NK-92 (cell line): ENCODE measurements around the gene CXCR6.

ENCODE experiments used
- DNase-seq: peaks from one replicate; lab custom pipeline; 2025; ENCODE audit not compliant: unreplicated experiment; lab: John Stamatoyannopoulos, UW

Gene CXCR6

DNA sequence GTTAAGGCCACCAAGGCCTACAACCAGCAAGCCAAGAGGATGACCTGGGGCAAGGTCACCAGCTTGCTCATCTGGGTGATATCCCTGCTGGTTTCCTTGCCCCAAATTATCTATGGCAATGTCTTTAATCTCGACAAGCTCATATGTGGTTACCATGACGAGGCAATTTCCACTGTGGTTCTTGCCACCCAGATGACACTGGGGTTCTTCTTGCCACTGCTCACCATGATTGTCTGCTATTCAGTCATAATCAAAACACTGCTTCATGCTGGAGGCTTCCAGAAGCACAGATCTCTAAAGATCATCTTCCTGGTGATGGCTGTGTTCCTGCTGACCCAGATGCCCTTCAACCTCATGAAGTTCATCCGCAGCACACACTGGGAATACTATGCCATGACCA, 3.6 kb downstream of the CXCR6 start:
- no peak for DNase-seq

DNA sequence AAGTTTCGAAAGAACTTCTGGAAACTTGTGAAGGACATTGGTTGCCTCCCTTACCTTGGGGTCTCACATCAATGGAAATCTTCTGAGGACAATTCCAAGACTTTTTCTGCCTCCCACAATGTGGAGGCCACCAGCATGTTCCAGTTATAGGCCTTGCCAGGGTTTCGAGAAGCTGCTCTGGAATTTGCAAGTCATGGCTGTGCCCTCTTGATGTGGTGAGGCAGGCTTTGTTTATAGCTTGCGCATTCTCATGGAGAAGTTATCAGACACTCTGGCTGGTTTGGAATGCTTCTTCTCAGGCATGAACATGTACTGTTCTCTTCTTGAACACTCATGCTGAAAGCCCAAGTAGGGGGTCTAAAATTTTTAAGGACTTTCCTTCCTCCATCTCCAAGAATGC, 4.1 kb downstream of the CXCR6 start:
- DNase-seq = no peak

DNA sequence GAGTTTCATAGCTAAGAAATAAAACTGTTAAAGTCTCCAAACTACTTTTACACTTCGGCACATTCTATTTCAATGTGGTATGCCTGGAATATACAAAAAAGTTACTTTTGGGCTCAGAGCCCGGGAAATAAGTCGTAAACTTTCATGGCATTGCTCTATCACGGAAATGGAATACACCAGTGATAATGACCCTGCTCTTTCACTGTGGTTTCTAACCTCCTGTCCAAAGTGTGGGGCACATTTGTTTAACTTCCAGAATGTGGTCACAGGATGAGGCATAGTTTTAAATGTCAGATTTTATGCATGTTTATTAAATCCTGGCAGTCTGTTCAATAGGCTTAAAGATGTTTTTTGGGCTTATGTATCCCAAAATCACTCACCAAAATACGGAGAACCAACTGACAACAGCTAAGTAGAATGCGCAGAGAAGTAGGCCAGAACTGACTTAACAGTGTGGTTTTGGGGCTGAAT, 5.1 kb downstream of the CXCR6 start:
- no peak for DNase-seq

DNA sequence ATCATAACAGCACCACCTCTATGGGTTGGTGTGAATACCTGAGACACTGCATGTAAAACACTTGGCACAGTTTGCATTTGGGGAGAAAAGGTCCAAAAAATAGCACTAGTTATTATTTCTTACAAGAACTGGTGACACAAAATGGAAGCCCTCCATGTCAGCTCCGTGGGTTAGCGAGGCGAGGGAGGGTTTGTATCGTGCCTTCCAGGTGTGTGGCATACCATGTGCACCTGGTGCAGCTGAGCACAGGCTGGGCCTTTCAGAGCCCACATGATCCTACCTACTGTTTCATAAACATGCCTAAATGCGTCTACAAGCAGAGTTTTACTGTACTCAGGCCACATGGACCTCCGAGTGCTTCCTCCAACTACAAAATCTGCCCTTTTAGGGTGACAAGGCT, 5.6 kb downstream of the CXCR6 start:
- no peak for DNase-seq

DNA sequence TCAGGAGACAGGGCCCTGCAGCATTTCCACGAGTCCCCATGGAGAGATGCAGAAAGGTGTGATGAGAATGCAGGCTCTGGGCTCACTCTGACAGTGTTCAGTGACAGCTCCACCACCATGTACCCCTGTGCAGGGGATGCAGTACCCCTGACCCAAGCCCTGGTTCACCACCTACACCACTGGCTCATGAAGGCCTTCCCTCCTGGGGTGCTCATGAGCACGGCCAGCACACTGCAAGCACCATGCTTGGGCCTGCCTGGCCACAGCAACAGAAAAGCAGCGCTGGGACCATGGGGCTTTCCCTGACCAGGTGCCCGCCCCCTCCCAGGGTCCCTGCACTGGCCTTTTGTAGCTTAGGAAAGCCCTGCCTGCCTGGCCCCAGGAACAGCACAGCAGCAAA, 6.2 kb downstream of the CXCR6 start:
- DNase-seq = no peak

DNA sequence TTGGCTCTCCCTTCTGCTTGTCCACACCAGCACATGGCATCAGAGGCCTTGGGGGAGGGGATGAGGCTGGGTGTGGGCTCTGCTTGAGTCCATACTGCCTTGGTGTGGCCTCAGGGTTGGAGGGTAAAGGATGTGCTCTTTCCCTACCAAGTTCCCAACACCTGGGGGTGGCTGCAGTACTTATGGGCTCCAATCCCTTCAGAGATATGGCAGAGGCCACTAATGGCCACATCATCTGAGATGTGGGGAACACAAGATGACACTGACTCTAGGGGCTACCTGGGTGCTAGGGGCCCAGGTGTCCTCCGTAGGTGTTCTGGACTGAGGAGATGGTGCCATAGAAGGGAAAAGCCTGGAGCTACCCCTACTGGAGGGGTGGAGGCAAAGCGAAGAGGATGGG, 6.9 kb downstream of the CXCR6 start:
- DNase-seq = no peak

DNA sequence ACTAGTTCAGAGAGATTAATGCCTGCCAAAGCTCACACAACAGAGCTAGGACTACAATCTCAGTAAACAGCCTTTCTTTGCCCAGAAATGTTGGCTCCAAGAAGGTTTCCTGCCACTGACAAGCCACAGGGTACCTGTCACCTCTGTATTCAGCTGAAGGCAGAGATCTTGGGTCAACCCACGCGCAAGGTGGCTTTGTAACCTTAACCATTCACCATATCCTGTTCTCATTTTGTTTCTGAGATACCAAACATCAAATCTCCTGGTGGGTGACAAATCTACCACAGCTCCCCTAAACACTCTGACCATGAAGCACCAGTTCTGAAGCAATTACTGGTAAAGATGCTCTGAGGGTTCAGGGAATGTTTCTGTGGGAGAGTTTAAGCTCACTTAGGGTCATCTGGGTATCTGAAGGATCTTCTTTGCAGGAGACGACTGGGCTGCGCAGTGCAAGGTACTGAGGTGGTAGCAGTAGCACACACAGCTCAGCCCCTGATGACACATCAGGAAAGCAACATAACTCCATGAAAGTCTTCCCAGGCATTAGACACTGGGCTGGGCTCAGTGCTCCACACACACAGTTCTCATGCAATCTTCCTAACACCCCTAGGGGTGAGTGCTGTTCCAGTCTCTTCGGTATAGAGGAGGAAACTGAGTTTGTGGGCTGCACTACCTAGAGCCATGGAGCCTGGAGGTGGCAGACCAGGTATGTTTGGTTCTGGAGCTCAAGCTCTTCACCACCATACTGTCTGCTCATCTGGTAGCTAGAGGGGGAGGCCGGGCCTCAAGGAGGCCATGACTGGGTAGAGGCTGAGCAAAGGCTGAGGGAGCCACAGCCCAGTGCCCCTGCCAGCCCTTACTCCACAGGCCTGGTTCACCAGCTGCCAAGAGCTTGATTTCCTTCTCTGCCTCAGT, 7.7 kb downstream of the CXCR6 start:
- DNase-seq = no peak

DNA sequence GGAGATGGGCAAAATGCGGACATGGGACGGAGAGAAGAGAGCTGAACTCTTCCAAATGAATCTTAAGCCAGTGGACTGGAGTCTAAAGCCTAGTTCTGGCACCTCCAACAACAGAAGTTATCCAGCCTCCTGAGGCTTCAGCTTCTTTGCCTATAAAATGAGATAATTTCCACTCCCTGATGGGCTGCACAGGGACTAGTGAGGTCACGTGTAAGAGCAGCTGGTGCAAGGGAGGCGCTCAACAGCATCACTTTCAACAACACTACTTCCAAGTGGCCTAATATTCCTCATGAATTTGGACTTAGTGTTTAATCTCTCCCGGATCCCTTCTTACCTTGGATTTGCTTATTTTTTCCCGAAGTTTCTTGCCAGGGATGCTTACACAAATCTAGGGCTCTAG, 8.7 kb downstream of the CXCR6 start:
- no peak for DNase-seq

DNA sequence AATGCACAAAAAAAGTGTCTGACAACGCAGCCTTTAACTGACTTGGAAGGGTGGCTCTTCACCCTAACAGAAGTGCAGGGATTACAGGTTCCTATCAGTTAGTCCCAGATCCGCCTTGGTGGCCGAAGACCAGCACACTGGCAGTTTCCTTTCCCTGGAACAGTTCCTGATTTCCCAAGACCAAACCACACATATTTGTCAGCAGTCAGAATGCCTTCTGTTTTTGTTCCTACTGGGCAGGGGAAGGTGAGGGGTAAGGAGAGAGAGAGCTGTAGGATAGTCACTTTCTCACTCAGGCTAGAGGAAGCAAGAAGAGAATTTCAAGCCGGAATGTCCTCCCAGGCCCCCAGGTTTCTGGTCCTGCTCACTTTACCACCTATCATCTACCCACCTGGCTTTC, 9.2 kb downstream of the CXCR6 start:
- no peak for DNase-seq

DNA sequence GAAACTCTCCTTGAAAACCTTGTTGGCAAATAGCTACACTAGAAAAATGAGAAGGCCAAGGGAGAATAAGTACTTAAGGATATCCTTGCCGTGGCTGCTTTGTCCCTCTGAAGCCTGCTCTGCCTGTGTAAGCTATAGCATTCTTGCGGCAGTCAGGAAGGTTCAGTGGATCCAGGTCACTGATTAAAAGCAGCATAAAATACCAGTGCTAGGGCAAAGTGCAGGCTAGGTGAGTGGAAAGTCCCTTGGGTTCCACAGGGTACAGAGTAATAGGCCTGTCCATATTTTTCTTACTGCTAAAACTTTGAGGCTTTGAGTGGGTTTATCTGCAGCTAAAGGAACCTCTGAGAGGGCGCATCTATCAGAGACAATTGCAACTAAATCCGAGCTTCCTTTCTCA, 10.3 kb downstream of the CXCR6 start:
- DNase-seq = no peak

DNA sequence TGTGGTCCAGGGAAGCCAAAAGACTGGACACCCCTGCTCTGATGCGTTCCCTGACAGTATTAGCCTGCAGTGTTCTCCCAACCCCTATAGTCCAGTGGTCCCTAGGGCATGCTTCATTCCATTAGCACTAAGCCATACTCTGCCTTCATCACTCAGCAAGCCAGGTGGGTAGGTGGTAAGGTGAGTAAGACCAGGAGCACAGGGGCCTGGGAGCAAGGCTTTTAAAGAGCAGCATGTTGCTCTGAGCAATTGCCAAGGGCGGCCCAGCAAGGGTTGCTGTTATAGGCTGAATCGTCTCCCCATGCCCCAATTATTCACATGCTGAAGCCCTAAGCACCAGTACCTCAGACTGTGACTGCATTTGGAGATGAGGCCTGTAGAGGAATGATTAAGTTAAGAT, 11.0 kb downstream of the CXCR6 start:
- DNase-seq = no peak

DNA sequence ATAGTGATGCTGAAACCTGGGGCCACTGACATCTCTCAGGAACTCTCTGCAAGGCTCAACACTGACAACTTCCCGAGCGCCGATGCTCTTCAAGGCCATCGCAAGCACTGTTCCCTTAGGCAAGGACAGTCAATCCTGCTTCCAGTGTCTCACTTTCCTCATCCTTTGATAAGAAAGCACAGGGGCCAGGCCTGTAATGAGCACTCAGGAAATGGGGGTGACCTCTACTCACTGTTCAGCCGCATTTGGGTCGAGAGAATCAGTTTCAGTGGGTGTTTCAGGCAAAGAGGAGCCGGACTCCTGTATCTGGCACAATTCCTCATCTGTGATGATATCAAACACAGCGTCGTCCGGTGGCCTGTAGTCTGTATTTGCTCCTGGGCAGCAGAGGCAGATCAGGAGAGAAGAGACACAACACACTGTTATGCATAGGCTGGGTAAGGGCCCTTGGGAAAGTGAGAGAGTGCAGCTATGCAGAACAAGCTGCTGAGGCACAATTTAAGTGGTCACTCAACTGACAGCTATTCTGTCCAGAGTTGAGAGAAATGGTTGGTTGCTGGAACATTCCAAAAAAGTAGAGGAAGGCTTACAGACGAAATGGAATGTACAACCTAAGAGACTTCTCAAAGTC, 11.9 kb downstream of the CXCR6 start:
- DNase-seq = no peak

DNA sequence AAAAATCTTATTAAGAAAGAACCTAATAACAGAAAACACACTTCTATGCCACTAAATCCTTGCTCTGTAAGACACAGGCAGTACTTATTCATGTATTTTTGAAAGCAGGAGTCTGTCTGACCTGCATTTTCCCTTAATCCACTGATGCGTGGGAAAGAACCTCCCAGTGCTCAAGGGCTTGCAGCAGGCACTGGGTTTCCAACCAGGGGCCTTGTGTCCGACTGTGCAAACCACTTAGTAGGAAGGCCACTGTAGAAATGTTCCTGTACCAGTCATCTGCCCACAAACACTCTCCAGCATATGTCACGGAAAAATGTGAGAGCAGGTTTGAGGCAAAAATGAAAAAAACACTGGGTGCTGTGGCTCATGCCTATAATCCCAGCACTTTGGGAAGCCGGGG, 12.4 kb downstream of the CXCR6 start:
- DNase-seq = no peak

DNA sequence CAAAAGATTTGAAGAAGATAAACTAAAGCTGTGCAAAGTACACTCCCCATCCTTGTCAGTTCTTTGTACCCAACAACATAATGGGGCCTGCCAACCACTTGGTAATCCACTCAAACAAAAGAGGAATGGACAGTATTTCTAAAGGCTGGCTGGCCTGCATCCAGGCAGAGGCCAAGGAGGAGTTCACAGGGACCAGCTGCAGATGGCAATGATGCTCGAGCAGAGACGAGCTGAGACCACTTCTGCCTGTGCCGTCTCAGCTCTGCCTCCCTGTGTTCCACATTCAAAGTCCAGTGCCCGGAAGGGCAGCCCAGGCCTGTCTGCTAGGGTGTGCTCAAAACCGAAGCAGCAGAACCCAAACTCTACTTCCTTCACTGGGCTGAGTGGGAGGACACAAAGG, 14.3 kb downstream of the CXCR6 start:
- DNase-seq = no peak

DNA sequence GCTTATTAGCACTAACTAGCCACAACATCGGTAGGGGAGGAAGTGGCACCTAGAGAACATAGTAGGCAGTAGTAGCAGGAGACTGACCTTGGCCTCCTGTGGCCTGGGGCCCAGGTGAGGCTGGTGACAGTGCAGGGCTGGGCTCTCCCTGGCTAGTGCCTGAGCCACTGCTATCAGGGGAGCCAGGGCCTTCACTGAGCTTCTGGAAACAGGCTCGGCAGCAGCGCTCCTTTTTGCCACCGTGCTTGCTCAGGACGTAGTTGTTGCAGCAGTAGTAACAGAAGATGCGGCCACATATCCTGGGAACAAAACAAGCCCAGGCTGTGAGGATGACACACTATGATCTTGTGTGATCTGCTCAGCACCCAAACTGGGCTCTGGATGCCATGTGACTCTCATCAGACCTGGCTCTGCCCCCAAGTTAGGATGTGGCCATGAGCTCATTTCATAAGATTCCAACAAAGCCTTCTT, 15.1 kb downstream of the CXCR6 start:
- no peak for DNase-seq

DNA sequence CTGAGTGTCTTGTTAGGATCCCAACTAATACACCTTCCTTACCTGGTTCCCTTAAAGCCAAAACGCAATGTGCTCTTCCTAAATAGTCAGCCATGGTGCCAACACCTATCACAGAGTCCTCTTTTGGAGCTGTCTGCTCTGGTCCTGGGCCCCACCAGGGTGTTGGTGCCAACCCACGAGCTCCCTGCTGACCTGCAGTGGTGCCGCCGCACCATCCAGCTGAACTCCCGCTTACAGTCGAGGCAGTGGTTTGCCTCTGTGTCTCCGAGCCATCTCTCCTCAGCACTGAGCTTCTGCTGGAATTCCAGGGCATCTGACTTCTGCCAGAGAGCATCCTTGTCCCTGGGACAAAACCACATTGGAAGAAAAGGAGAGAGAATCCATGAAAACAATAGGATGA, 15.9 kb downstream of the CXCR6 start:
- DNase-seq = no peak

DNA sequence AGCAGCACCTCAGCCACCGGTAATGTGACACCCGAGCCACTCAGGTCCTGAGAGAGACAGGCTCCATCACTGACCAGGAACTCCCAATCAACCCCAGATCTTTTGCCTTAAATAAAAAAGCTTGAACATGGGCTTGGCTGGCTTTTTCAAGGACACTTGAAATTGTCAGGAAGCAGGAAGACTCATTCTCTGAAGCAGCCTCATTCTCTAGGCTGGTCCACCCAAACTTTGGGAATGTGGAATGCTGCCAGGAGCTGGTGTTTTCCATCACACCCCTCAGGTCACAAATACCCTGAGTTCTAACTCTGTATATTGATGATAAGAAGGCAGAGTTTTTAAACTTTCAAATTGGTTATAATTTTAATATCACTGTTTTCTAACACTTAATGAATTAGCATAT, 17.0 kb downstream of the CXCR6 start:
- no peak for DNase-seq

DNA sequence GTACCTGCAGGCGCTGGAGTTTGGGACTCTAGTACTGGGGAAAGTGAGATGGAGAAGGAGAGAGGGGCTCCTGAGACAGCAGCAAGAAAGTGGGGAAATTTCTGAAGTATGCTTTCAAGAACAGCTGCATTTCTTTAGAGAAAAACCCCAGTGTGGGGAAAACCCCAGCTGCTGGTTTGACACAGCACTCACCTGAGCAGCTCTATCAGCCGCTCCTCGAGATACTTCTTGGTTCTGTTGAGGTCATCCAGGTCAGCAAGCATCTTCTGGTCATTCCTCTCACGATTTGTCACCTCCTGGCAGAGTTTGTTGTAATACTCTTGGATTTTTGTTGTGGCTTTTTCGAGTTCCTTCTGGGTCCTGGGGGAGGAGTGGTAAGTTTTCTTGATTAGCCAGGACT, 18.8 kb downstream of the CXCR6 start:
- DNase-seq = no peak

DNA sequence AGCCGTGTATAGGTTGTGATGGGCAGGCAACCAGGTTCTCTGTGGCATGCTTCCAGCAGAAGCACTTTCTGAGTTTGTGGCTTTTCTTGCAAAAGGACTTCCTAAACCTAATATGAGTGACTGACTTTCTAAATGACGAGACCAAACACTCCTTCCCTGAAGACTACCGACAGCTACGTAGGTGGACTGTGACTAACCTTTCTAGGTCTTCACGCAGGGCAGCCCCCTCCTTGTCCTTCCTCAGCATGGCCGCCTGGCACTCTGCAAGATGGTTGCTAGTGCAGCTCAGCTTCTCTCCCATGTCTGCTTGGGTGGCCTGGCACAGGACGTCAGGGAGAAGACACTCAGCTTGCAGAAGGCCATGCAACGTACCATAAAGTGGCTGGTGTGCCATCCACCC, 20.9 kb downstream of the CXCR6 start:
- no peak for DNase-seq

DNA sequence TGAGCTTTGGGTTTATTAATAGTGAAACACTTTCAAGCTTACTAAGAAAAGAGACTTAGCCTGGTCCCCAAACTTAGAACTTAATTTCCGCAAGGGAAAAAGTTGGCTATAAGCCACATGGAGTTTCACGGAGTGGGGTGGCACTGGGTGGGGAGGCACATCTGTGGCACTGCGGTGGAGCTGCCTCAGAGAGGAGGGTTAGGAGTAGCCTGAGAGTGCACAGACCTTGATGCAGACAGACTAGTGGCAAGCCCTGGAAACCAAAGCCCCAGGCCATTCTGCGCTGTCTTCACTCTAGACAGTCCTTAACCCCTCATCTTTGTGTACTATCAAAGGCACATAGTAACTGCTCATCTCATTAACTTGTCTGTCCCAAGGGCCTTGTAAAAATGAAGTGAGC, 22.0 kb downstream of the CXCR6 start:
- no peak for DNase-seq

DNA sequence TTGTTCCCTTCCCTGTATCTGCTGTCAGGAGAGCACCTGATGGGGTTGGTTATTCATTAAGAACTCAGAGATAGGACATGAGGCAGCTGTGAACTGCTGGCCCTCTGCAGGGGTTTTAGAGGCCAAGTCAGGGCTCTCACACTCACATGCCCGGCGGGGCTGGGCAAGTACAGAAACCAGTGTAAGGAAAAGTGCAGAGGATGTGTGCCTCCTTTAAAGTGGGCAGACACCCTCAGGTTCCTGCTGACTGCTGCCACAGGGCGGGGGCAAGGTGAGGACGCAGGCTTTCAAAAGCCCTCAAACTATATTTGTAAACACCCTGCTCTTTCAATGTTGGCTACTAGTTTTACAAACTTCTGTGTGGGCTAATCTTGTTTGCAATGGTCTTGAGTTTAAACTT, 22.4 kb downstream of the CXCR6 start:
- no peak for DNase-seq

DNA sequence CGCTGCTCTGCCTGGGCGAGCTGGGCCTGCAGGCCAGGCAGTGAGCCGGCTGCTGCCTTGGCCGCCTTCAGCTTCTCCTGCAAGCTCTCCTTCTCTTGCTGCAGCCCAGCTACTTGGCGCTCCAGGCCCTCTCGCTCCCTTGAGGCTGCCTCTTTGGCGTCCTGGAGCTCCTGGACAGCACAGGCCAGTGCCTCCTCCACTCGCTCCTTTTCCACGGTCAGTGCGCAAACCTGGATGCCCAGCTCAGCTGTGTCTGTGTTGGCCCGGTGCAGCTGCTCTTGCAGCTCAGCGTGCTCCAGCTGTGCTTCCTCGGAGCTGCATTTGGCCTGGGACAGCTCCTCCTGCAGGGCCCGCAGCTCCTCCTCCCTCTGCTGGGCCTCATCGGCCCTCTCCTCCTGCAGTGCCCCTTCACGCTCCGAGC, 23.1 kb downstream of the CXCR6 start:
- no peak for DNase-seq
